Endometrium (tissue), 2 donors: ENCODE measurements around the gene PLPP4.

Source experiments
- FAIRE-seq: peaks from 2 replicates; lab custom pipeline; 2012; peaks lifted over from hg19 to GRCh38; lab: Jason Lieb, UNC
- donor health status: control.
- donor health status: control.

PLPP4 gene

GRCh38 chr10:120517881-120518484, 61.0 kb downstream of the PLPP4 start:
- no peak for FAIRE-seq

DNA sequence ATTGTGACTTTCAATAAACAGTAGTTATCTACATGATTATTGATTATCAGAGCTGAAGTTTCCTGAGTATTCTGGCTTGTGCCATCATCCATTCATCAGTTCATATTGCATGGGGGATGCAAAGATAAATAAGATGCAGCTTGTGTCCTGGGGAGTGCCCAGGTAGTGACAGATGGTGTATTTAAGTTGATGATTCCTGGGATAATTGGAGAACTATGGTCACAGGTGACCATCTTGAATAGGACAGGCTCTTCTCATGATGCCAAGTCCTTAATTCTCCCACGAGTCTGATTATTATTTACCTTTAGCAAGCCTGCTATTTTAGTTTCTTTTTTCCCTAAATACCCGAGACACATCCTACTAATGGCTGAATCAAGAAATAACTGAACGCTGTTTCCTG, 64.9 kb downstream of the PLPP4 start:
- no peak for FAIRE-seq

DNA sequence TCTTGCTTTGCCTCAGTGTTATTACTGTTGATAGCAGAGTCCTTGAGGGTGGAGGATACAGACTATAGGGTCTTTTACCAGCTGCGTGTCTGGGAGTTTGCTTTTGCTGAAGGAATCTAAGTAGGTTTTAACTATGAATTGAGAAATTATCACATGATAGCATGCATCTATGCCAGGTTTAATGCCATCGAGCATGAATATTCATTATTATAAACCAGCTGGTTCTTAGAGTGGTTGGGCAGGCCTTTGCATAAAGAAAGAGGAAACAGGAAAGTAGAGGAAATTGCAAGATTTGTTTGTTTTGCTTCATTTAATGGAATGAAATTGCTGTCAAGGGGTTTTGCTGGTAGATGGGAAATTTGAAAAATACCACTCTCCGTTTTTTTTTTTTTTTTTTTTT, 70.7 kb downstream of the PLPP4 start:
- no peak for FAIRE-seq

DNA sequence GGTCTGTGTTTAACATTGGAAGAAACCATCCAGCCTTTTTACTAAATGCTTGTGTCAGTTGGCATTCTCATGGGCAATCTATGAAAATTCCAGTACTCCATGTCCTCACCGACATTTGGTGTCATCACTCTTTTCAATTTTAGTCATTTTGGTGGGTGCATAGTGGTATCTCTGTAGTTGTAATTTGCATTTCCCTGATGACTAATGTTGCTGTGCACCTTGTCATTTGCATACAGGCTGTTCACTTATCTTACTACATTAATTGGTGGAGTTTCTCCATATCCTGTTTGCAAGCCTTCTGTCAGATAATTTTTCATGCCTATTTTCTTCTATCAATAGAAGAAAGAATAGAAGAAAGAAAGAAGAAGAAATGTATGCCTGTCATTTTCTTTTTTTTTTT, 73.7 kb downstream of the PLPP4 start:
- FAIRE-seq = no peak

GRCh38 chr10:120538091-120538490, 81.1 kb downstream of the PLPP4 start:
- no peak for FAIRE-seq

GRCh38 chr10:120539076-120539475, 82.0 kb downstream of the PLPP4 start:
- FAIRE-seq = no peak

GRCh38 chr10:120540486-120540885, 83.5 kb downstream of the PLPP4 start:
- FAIRE-seq = no peak

DNA sequence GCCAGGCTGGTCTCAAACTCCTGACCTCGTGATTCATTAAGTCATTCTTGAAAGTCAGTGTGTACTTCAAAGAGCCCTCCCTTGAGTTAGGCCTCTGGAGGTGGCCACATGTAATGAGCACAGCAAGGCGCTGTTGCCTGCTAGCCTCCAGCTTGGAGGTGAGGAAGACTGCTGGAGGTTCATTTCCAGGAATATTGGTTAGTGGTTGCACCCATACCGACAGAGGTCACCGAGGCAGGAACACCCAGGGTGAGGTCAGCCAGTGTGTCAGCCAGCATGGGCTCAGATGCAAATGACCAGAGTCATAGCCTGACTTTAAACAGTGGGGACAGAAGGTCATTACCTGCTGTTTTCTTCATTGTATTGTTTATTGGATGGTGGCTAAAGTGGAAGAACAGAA, 85.0 kb downstream of the PLPP4 start:
- no peak for FAIRE-seq

GRCh38 chr10:120542591-120542990, 85.6 kb downstream of the PLPP4 start:
- FAIRE-seq = no peak

DNA sequence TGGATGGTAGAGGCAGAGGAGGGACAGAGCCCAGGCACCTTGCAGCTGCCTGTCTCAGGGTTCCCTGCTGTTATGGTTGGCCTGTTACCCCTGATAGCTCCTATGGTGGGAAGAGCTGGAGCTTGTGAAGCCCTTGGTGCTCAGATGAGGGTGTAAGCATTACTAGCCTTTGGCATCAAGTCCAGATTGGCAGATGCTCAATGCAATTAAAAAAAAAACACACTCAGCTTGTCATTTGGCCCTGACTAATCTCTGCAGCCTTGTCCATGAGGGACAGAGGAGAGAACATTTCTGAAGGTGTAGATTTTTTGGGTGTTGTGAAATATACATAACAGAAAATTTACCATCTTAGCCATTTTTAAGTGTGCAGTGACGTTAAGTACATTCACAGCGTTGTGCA, 86.3 kb downstream of the PLPP4 start:
- FAIRE-seq = no peak

DNA sequence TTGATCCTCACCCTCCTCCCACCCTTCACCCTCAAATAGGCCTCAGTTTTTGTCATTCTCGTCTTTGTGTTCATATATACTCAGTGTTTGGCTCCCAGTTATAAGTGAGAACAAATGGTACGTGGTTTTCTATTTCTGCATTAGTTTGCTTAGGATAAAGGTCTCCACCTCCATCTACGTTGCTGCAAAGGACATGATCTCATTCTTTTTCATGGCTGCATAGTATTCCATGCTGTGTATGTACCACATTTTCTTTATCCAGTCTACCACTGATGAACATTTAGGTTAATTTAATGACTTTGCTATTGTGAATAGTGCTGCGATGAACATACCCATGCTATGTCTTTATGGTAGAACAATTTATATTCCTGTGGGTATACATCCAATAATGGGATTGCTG, 91.2 kb downstream of the PLPP4 start:
- FAIRE-seq = no peak

DNA sequence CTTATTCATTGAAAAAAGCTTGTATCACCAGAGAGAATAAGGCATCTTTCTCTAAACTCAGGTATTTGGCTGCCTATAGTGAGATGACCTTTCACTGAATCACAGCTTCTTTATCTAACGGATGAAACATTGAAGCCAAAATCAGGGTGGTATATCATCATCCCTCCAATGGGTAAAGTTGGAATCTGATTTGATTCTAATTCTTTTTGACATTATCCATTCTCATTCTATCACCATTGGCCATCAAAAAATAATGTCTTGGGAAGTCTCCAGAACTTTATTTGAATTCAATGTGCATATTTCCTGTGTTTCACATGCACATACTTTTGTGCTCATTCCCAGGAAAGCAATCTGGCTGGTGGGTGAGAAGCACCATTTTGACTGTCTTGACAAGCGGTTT, 95.2 kb downstream of the PLPP4 start:
- no peak for FAIRE-seq

DNA sequence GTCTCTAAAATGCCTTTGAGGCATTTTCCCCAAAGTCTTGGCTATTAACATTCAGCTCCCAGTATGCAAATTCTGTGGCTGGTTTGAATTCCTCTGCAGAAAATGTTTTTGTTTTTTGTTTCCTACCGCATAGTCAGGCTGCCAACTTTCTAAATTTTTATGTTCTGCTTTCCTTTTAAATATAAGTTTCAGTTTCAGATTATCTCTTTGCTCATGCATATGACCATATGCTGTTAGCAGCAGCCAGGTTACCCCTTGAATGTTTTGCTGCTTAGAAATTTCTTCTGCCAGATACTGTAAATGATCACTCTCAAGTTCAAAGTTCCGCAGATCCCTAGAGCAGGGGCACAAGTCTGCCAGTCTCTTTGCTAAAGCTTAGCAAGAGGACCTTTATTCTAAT, 96.9 kb downstream of the PLPP4 start:
- FAIRE-seq = no peak

GRCh38 chr10:120555436-120555835, 98.4 kb downstream of the PLPP4 start:
- FAIRE-seq = no peak

DNA sequence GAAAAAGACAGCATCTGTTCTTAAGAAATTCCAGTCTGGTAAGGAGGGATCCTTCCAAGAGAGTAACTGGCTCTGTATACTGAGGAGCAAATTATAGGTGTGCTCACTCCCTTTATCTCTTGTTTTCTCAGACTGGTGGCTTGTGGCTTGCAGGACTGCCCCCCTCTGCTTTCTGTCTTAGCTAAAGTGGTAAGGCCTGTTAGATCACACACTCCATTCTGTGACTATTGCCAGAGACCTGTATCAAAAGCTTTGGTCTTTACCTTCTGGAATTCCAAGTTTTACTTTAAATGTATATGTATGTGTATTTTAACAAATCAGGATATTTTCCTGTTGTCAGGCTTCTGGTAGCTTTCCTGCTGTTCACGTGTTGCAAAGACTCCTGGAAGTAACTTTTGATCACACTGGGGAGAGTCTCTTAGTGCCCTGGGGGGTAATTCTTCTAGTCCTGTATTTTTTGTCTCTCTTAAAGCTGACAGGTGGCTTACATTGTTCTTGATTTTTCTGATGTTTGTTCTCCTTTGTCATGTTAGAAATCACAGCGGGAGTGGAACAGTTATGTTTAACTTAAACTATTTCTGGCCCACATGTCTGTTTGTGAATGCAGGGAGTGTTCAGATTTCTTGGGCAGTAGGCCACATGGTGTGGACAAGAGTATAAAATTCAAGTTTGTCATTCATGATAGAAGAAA, 99.0 kb downstream of the PLPP4 start:
- FAIRE-seq = no peak

GRCh38 chr10:120557311-120557710, 100.3 kb downstream of the PLPP4 start:
- FAIRE-seq = no peak

DNA sequence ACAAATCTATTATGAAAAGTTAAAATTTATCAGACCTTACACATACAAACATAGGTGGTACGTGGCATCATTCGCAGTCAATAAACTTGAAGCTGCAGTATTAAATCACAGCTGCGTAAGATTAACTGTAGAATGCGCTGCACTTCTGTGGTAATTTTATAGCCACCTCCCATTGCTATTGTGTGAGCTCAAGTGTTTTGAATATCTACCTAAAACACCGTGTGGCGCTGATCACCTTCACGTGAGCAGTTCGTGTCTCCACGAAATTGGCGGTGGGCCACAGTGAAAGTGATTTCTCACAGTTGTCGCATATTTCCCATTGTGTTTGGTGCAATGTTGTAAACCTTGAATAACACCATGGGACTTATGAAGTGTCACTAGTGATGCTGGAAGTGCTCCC, 102.8 kb downstream of the PLPP4 start:
- no peak for FAIRE-seq

GRCh38 chr10:120562956-120563355, 105.9 kb downstream of the PLPP4 start:
- no peak for FAIRE-seq

DNA sequence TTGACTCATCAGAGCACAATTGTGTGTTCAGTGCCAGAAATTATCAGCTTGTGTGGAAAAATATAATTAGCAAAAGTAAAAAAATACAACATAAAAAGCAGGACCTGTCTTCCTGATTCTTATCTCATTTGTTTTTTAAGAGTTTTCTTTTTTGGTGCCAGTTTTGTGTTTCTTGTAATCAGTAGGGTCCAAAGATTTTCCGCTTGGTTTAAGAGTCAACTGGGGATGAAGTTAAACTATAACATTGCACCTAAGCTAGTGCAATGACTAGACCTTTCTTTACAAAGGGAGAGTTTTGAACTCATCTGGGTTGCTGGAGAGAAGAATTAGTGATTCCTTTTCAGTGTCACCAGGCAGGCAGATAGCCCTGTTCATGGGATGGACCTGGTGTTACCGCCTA, 113.4 kb downstream of the PLPP4 start:
- no peak for FAIRE-seq

GRCh38 chr10:120571266-120571665, 114.2 kb downstream of the PLPP4 start:
- no peak for FAIRE-seq

DNA sequence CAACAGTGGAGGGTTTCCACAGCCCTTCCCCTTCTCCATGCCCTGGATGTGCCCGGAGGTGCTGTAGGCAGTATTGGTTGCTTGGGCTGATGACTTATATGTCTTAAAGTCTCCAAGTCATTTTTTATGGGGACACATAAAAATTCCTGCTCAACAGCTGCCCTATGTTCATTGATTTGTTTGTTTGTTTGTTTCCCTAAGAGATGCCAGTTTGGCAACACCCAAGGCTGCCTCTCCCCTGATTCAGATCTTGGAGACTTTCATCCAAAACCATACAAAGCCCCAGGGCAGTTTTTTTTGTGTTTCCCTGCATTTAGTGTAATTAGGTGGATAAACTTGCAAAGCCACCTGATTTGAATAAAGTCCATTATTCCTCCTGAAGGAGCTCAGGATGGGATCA, 115.3 kb downstream of the PLPP4 start:
- FAIRE-seq = no peak

- no peak for FAIRE-seq
These were observed 116.3 kb downstream of the PLPP4 start for GRCh38 chr10:120573355-120573754.

GRCh38 chr10:120574981-120575380, 118.0 kb downstream of the PLPP4 start:
- FAIRE-seq = no peak

- no peak for FAIRE-seq
These were observed 118.4 kb downstream of the PLPP4 start for GRCh38 chr10:120575411-120575810.
